ENCODE data around the gene SPATA13.

- no peak for TF ChIP-seq ZFP3 (CRISPR knock-in tag; IDR thresholded peaks at IDR 0.05)
- TF ChIP-seq TCF4 (CRISPR knock-in tag; IDR thresholded peaks at IDR 0.05; ENCODE audit: borderline replicate concordance) = no peak
- no peak for TF ChIP-seq ZC3H10 (CRISPR knock-in tag; IDR thresholded peaks at IDR 0.05)
- TF ChIP-seq GLIS3 (CRISPR knock-in tag; IDR thresholded peaks at IDR 0.05) = no peak
- no peak for TF ChIP-seq POU6F1 (CRISPR knock-in tag; IDR thresholded peaks at IDR 0.05; ENCODE audit: borderline replicate concordance, low read depth)
- no peak for TF ChIP-seq CSDC2 (CRISPR knock-in tag; IDR thresholded peaks at IDR 0.05)
- TF ChIP-seq PATZ1 (CRISPR knock-in tag; IDR thresholded peaks at IDR 0.05; ENCODE audit: borderline replicate concordance) = no peak
Measured at GRCh38 chr13:24228852-24229458, 68.4 kb downstream of the SPATA13 start.

Measured in SK-N-SH treated with all-trans-retinoic acid at 6 μM for 48 hours (cell line).